ENCODE measurements around the gene HERC2.

The HERC2 gene

DNA sequence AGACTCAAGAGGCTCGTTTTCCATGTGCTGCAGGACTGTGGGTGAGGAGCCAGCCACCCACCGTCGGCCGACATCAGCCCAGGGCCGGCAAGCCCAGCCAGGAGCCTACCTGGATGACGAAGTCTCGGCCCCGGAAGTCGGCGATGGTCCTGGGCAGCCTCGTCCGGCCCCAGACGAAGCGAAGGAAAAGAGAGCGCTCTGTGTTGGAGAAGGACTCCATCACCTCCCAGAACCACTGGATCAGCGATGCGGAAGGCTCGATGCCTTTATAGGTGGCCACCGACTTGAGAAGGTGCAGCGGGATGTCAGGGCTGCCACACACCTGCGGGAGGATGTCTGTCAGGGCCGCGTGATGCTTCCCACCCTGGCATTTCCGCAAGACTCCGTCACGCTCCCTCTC, 209.0 kb downstream of the HERC2 start:
- no peak for DNase-seq (ENCODE audit: low read depth)

DNA sequence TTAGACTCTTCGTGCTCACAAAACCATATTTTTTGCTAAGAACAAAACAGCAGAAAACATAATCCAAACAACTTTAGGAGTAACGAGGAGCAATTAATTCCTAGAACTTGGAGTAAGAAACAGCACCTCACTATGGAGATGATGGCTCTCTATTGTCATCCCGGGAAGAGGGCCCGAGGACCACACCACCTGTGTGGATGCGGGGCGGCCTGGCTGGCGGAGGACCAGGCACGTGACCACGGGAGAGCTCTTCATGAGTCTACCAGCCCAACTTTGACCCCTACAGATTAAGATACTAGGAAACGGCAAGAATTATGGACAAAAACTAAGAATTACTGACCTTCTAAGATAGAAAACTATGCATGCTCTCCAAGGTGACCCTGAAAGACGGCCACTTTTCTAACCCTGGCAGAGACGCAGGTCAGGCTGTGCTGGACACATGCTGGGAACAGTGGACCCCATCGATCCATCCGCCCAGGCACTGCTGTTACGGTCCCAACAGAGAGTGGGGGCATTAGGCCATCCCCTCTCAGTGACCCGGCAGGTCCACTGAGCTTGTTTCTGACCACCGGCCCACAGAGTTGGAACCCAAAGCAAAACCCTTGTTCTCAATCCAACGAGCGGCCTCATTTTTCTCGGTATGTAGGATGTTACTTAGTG, 209.7 kb downstream of the HERC2 start:
- no peak for DNase-seq (ENCODE audit: low read depth)

DNA sequence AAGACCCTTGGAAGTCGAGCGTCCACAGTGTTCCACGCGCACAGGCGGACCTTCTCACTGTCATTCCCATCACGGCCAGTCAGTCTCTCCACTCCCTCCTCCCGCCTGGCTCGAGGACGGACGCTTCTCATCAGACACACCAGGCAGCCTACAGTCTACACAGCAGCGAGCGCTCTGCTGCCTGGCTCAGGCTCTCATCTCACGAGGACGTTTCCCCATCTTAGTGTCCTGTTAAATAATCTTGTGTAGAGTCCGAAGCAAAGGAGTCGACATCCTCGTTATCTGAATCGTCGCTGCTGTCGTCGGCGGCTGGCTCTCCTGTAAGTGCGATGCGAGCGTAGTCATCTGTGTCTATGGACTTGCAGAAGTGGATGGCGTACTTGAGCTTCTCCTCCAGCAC, 210.4 kb downstream of the HERC2 start:
- DNase-seq (ENCODE audit: low read depth): no peak

DNA sequence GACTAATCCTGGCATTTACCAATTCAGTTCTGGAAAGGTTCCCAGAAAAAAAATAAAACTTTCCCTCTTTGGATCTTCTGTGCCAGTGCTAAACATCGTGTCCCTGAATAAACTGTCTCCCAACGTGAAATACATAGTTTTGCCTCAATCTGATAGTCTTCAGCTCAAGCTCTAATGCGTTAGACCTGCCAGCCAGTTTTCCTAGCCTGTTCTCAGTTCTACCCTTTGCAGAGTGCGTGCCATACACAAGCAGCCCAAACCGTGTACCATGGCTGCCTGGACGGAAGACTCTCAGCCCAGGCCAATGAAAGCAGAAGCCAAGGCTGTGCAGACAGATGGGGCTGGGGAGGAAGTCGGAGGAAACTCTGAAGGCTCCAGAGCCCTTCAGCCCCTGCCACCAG, 211.5 kb downstream of the HERC2 start:
- DNase-seq (ENCODE audit: low read depth): no peak

DNA sequence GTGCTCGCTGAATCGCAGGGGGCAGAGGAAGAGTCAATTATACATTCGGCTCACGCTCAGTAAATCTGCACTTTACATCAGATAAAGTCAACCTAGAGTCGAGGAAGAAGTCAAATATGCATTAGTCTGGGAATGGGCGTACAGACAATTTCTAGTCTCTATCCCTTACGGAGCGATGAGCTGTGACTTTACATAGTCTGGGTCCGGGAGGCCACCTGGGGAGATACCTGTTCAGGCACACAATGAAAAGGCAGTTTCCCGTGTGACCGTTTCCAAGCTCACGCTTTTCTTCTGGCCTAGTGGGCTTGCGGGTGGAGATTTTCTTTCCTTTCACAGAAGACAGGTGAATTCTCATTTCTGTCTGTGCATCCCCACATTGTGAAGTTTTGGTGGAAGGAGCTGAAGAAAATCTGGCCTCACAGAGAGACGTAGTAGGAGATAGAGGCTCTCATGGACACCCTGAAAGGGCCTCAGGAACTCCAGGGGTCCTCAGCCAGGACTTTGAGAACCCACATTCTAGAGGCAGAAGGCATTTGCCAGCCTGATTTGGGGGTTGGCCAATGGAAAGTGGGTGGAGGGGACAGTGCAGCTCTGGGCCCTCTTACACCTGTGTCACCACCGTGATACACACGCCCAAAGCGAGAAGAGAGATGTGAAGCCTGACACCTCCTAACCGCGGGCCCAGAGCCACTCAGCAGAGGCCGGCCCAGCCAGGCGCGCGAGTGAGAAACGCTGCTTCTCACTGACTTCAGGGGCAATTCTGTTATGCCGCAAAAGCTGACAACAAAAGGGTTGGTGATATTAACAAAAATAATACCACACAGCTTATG, 212.1 kb downstream of the HERC2 start:
- no peak for DNase-seq (ENCODE audit: low read depth)

DNA sequence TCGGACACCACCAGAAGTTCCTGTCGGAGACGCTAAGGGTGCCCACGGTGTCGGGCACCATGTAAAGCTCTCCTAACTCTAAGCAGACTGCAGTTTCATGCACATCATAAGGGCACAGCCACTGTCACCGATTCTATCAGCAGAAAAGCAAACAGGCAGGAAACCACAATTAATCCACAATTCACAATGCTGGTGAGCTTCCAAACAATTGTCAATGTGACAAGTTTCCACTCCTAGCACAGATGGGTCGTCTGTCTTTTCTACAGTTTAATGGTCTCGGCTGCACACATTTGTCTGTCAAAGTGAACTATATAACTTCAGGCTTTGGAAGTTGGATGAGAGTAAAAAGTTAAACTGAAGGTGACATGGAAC, 214.1 kb downstream of the HERC2 start:
- no peak for DNase-seq (ENCODE audit: low read depth)

DNA sequence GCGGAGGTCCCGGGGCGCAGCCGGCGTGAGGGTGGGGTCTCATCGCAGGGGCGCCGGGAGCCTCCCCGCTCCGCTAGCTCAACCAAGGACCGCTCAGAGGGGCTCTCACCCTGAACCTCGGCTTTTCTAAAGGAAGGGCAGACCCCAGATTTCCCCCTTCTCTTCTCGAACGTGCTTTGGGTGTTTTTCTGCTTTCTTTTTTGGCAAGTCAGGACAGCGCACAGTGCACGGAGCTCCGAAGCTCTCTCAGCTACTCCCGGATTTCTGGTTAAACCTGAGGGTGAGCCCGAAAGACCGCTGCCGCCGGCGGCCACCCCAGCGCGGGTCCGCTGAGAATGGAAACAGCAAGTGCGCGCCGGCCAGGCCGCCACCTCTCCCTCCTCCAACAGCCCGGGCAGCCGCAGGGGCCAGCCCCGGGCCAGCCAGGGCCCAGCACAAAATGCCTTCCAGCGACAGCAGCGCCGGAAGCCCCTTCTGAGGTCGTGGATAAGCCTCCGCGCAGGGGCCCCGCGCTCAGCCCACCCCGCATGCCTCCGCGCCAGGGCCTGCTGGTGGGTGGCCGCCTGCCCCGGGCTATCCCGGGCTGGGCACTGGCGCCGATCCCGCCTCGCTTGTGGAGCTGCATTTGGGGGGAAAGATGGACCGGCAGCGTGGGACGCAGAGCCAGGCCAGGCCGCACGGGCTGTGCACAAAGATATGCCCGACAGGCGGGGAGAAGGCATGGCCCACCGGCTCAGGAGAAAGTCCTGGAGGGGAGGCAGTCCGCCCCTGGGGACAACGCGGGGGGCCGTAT, 214.7 kb downstream of the HERC2 start:
- no peak for DNase-seq (ENCODE audit: low read depth)

DNA sequence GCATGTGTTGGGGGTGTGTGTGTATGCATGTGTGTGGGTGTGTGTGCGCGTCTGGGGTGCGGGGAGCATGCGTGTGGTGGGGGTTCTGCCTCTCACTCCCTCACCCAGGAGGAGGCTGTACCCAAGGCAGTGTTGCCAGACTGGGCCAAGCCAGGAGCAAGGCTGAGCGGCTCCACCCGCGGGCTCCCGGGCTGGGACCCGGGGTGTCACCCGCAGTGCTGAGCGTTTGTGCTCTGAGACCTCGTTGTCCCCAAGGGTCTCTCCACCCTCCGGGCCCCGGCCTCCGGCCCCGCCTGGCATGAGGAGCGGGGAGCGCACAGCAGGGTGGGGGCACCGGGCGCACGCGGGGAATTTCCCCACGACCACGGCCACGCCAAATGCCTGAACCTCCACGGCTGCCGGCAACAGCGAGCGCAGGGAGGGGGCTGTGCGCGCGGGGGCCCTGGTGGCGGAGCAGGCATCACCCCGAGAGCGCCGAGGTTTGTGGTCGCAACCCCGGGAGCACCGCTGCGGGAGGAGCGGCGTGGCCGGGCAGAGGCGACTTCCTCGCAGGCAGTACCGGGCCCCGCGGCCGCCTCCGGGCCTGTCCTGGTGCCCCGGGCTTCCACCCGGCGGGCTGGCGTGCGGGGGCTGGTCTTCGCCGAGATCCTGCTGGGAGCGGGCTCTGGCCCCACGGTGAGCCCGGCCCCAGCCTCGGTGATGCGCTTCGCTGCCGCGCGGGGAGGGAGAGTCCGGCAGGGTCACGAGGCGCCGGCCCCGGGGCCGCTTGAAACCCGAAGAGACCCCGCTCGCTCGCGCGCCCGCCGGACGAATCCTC, 215.5 kb downstream of the HERC2 start:
- no peak for DNase-seq (ENCODE audit: low read depth)

DNA sequence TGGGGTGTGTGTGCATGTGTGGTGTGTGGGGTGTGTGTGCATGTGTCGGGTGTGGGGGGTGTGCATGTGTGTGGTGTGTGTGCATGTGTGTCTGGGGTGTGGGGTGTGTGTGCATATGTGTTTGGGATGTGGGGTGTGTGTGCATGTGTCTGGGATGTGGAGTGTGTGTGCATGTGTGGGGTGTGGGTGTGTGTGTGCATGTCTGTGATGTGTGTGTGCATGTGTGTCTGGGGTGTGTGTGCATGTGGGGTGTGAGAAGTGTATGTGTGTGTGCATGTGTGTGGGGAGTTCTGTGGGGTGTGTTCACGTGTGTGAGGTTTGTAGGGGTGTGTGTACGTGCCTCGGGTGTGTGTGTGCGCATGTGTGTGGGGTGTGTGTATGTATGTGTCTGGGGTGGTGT, 216.2 kb downstream of the HERC2 start:
- DNase-seq (ENCODE audit: low read depth): no peak

DNA sequence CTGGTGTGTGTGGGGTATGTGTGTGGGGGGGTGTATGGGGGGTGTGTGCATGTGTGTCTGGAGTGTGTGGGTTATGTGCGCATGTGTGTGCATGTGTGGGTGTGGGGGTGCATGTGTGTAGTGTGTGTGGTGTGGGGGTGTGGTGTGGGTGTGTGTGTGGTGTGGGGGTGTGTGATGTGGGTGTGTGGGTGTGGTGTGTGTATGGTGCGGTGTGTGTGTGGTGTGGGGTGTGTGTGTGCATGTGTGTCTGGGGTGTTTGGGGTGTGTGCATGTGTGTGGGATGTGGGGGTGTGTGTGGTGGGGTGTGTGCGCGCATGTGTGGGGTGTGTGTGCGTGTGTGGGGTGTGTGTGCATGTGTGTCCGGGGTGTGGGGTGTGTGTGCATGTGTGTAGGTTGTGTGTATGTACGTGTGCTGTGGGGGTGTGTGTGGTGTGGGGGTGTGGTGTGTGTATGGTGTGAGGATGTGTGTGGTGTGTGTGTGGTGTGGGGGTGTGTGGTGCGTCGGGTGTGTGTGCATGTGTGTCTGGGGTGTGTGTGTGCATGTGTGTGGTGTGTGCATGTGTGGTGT, 216.7 kb downstream of the HERC2 start:
- DNase-seq (ENCODE audit: low read depth): no peak

DNA sequence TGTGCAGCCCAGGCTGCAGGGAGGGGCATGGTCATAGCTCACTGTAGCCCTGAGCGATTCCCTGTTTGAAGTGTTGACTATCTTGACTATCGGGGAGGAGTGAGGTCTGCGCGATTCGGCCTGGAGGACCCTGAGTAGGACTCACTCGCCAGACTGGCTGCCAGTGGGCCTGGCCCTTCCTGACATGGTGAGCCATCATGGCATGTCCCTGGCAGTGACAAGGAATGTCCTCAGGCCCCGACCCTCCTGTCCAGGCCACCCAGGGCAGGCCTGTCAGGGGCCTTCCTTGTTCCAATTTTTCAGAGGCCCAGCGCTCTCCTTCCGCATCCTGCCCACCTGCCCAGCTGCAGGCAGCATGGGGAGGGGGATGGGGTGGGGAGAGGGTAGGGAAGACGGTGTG, 217.7 kb downstream of the HERC2 start:
- no peak for DNase-seq (ENCODE audit: low read depth)

DNA sequence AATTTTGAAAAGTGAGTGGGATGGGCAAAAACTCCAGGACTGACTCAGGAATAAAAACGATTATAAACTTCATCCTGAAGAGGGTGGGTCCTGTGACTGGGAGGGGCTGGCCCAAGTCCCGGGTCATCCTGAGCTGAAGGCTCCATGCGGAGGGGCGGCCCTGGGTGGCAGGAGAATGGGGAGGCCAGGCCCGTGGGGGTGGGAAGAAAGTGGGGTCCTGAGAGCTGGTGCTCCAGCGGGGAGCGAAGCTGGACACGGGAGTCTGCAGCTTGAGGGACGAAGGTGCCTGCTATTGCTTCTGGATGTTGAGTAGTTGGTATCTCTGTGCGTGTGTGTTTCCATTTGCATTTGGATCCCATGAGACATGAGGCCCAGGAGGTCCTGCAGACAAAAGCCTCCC, 218.1 kb downstream of the HERC2 start:
- no peak for DNase-seq (ENCODE audit: low read depth)

DNA sequence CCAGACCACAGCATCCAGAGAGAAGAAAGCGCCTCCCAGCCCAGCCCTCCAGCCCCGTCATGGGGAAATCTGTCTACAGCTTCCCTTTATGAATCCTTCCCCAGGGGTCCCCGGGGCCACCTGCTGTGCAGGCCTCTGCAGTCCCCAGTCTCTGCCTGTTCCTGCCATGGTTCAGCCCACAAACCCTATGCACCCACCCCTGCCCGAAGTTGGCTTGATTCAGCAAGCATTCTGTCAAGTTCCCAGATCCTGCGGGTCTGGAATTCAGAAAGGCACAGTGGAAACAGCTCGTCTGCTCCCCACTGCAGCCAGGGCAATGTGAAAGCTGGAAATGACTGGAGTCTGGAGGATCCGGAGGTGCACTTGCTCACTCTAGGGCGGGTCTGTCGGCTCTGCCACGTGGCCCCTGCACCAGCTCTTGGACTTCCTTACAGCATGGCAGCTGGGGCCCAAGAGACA, 220.0 kb downstream of the HERC2 start:
- no peak for DNase-seq (ENCODE audit: low read depth)

DNA sequence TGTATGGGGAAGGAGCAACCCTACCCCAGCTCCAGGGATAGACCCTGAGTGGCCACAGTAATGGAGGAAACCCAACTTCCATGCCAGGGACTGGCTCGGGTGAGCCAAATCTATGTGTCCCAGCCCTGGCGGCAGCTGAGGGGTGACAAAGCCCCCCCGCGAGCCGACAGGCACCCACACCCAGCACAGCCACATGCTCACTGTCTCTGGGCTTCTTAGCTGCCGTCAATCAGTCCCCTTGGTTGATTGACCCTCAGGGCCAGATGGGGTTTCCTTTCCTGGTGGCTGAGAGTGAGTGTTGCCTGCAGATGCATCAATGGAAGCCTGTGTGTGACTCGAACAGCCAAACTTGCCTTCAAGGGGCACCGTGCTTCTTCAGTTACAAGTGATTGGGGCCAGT, 220.8 kb downstream of the HERC2 start:
- no peak for DNase-seq (ENCODE audit: low read depth)

DNA sequence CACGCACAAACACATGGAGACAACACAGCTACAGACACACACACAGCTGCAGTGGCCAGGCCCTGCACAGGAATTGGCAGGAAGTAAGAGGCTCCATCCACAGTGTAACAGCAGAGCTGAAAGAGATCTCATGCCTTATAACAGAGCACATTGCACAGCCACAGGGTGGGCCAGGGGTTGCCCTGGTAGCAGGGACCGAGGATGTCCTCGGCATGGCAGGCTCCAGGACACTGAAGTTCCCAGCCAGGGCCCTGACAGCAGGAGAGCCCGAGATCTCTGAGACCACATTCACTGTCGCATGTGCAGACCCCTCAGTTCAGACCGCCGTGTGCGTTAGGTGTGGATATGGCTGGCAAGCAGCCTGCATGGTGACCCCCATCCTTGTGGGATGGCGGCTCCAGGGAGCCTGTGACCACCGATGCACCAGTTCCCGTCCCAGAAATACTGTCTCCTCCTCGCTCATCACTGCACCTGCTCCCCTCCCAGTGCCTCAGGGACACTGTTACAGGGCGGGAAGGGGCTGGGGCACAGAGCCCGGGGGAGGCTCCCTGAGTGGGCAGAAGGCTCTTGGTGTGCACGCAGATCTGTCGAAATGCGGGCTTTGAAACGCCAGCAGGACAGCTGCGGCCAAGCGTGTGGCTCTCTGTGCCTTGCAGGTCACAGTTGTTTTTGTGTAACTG, 221.3 kb downstream of the HERC2 start:
- DNase-seq (ENCODE audit: low read depth): no peak

DNA sequence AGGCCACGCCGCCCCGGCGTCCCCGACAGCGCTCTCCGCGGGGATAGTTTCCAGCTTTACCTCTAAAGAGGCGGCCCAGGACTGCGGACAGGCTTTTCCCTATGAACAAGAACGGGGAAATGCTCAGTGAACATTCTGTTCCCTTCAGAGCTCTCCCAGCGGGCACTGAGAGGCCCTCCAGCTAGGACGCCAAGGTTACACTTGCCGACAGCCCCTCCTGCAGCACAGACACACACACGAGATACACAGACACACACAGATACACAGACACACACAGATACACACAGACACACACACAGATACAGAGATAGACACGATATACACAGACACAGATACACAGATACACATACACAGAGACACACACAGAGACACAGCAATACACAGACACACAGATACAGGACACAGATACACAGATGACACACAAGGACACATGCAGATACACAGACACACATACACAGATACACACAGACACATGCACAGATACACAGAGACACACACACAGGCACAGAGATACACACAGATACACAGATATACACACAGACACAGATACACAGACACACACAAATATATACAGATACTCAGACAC, 222.3 kb downstream of the HERC2 start:
- no peak for DNase-seq (ENCODE audit: low read depth)

DNA sequence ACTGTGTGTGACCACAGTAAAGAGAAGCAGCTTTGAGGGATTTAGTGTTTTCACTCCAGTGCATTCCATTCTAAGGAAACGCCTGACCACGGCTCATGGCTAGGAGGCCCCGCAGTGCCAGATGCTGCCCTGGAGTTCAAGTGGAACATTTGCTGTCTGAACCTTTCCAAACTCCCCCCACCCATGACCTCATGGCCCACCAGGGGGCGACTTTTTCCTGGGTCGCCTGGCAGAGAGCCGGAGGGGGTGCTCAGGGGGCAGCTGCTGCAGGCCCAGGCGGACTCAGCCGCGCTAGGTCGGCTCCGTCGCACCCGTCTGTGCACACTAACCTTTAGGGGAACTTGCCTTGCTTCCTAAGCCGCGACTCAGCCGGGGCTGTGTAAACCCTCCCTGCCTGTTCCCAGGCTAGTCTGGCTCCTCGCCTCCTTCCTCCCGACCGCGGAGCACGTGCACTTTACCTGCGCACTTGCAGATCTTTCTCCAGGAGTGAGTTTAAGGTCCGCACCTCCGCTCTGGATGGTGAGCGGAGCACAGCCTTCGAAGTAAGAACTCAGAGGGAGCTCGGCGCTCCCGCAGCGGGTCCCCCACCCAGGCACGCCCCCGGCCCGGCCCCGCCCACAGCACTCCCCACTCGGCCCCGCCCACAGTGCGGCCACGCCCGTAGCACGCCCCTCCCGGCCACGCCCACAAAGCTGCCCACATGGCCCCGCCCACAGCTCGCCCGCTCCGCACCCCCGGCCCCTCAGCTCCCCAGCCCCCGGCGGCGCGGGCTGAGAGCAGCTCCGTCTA, 223.0 kb downstream of the HERC2 start, which contains the start of gene OCA2:
TSS of gene OCA2 (minus strand) at position 550 of the 789 bp plus-strand sequence. CDS start 17,441 bp downstream, outside the sequence.
- DNase-seq (ENCODE audit: low read depth): no peak

DNA sequence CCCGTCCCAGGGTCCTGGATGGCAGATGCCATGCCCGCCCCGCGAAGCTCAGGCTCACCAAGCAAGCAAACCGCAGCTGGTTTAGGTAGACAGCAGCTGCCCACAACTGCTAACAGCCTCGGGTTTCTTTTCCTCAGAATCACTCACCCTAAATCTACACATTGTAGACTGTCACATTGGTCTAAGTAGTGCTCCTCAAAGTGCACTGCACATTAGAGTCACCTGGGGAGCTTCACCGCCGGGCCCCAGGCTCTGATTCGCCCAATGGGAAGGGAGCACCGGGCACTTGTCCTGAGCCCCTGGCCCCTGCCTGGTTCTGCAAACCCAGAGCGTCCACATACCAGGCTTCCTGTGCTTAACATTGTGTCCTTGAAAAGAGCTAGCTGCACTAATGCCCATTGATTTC, 223.6 kb downstream of the HERC2 start:
- DNase-seq (ENCODE audit: low read depth): no peak

DNA sequence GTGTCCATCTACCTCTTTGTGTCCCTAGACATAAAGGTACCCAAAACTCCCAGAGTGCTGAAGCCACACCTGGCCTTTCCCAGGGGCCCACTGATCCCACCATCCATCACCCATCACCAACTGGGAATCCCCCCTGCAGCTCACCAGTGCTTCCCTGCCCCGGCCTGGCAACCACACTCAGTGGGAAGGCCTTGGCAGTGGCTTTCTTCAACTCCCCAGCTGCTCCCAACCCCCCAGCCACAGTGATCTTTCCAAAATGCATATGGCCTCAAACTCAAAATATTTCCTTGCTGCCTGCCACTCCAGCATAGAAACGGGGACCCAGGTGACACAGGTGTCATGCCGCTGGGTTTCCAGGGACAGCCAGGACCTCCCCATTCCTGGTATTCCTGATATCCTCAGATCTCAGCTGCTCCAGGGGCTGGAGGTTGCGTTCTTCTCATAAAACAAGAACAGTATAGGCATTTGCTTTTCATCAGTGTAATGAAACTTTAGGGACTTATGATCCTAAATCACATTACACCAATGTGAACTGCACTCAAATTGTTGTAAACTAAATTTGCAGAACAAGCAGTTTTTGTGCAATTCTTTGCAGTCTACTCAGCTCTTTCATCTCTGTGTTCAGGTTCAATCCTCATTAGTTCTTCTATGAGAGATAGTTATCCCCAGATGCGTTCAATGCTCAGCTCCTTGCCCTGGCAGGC, 224.2 kb downstream of the HERC2 start:
- no peak for DNase-seq (ENCODE audit: low read depth)

All from GM04504 (cell line).